Liver (tissue), 9 donors: Measurements from ENCODE around the gene PKMYT1. TPM values are rescaled to one million over a fixed set of nuclear protein-coding genes. Genes with fewer than 3 reads are reported as not detected.

Source experiments
- DNase-seq: peaks from one replicate; pipeline ENCODE4 v3.0.0-alpha.2; 2017; ENCODE audit warnings: low spot score
- H3K27ac ChIP-seq, 2 donors: one replicate each; pipeline ENCODE4 v1.7.0; 2013; ENCODE audit warnings: inconsistent platforms in 2 of 2, low read length in 2 of 2, control low read depth in 1 of 2, low read depth in 1 of 2, mild to moderate bottlenecking in 1 of 2
- H3K27me3 ChIP-seq, 4 donors: one replicate each; pipeline versions ENCODE4 v1.6.1 to v1.7.0; 2013; ENCODE audit warnings: low read length in 3 of 4, inconsistent platforms in 1 of 4, mild to moderate bottlenecking in 1 of 4, moderate library complexity in 1 of 4; ENCODE audit not compliant: control insufficient read depth in 4 of 4, insufficient read depth in 4 of 4
- H3K36me3 ChIP-seq, 4 donors: one replicate each; pipeline versions ENCODE4 v1.6.1 to v1.7.0; 2013; ENCODE audit warnings: low read length in 3 of 4, mild to moderate bottlenecking in 3 of 4, low read depth in 1 of 4, moderate library complexity in 1 of 4; ENCODE audit not compliant: control insufficient read depth in 4 of 4, insufficient read depth in 3 of 4
- H3K4me1 ChIP-seq, 4 donors: one replicate each; pipeline versions ENCODE4 v1.6.1 to v1.7.0; 2013; ENCODE audit warnings: low read length in 3 of 4, mild to moderate bottlenecking in 3 of 4, moderate library complexity in 1 of 4; ENCODE audit not compliant: control insufficient read depth in 4 of 4, insufficient read depth in 4 of 4
- H3K4me3 ChIP-seq, 3 donors: one replicate each; pipeline versions ENCODE4 v1.6.1 to v1.7.0; 2013; ENCODE audit warnings: low read length in 3 of 3, control low read depth in 1 of 3, low read depth in 1 of 3, mild to moderate bottlenecking in 1 of 3
- H3K9ac ChIP-seq, 2 donors: one replicate each; pipeline ENCODE4 v1.7.0; 2013; ENCODE audit warnings: low read length in 2 of 2, mild to moderate bottlenecking in 2 of 2, moderate library complexity in 2 of 2, control low read depth in 1 of 2, low read depth in 1 of 2
- H3K9me3 ChIP-seq, 4 donors: one replicate each; pipeline versions ENCODE4 v1.6.1 to v1.7.0; 2013; ENCODE audit warnings: low read length in 3 of 4; ENCODE audit not compliant: control insufficient read depth in 4 of 4
- CTCF ChIP-seq: fragments of 150-350 bp; IDR thresholded peaks from 2 replicates; pipeline ENCODE4 v1.5.1; 2017; ENCODE audit warnings: improper control_type of control experiment, low read depth, low read length; ENCODE audit not compliant: missing input control
- EGR1 ChIP-seq, 2 donors: IDR thresholded peaks; 2 replicates each; pipeline ENCODE4 v1.6.1; 2016 to 2018; ENCODE audit warnings: antibody characterized with exemption in 2 of 2, low read depth in 2 of 2
- FOXA1 ChIP-seq: IDR thresholded peaks from 2 replicates; pipeline ENCODE4 v1.6.1; 2016; ENCODE audit warnings: antibody characterized with exemption
- FOXA2 ChIP-seq: IDR thresholded peaks from 2 replicates; pipeline ENCODE4 v1.6.1; 2016; ENCODE audit warnings: antibody characterized with exemption
- GABPA ChIP-seq, 2 donors: IDR thresholded peaks in 1 of 2; conservative IDR thresholded peaks in 1 of 2; 2 replicates each; pipeline ENCODE4 v1.6.1; 2016; ENCODE audit warnings: antibody characterized with exemption in 2 of 2, mild to moderate bottlenecking in 1 of 2, moderate library complexity in 1 of 2
- HNF4A ChIP-seq, 2 donors: conservative IDR thresholded peaks; 2 replicates each; pipeline ENCODE4 v1.6.1; 2016; ENCODE audit warnings: antibody characterized with exemption in 2 of 2, mild to moderate bottlenecking in 2 of 2
- HNF4G ChIP-seq: IDR thresholded peaks from 2 replicates; pipeline ENCODE4 v1.6.1; 2016; ENCODE audit warnings: antibody characterized with exemption
- JUND ChIP-seq, 2 donors: IDR thresholded peaks; 2 replicates each; pipeline ENCODE4 v1.6.1; 2016; ENCODE audit warnings: antibody characterized with exemption in 2 of 2
- RXRA ChIP-seq, 2 donors: IDR thresholded peaks; 2 replicates each; pipeline ENCODE4 v1.6.1; 2017 to 2018; ENCODE audit warnings: antibody characterized with exemption in 2 of 2, mild to moderate bottlenecking in 1 of 2
- TAF1 ChIP-seq: conservative IDR thresholded peaks from 2 replicates; pipeline ENCODE4 v1.6.1; 2016; ENCODE audit warnings: antibody characterized with exemption, mild to moderate bottlenecking
- YY1 ChIP-seq: IDR thresholded peaks from 2 replicates; pipeline ENCODE4 v1.6.1; 2016; ENCODE audit warnings: antibody characterized with exemption, mild to moderate bottlenecking
- ZBTB33 ChIP-seq: IDR thresholded peaks from 2 replicates; pipeline ENCODE4 v1.6.1; 2016; ENCODE audit warnings: antibody characterized with exemption
- WGBS: extraction: QIAGEN DNeasy Blood & Tissue Kit; methylation state at CpG from one replicate; pipeline ENCODE4 v1.1.7; 2013; 5-methylcytosine and 5-hydroxymethylcytosine counted together
- polyA plus RNA-seq, 2 donors: library from polyadenylated mRNA; stranded (reverse) in 1 of 2; unstranded in 1 of 2; fragments of 200-250 nt in 1 of 2; fragments of >200 nt in 1 of 2; fragmentation: Nextera tagmentation in 1 of 2; extraction: Ambion mirVana in 1 of 2; gene quantifications; one replicate each; pipeline versions ENCODE4 v1.2.1 to v1.2.3, GENCODE V29; 2013 to 2015
- total RNA-seq, 2 donors: library from RNA; depleted of rRNA; stranded (reverse); fragments of >200 nt; gene quantifications; one replicate each; pipeline ENCODE4 v1.2.3, GENCODE V29; 2014
- TF ChIP-seq, protein P1 (sequence below): IDR thresholded peaks from 2 replicates; pipeline ENCODE4 v1.6.1; 2016; ENCODE audit warnings: antibody characterized with exemption, mild to moderate bottlenecking
- TF ChIP-seq, protein P2 (sequence below): IDR thresholded peaks from 2 replicates; pipeline ENCODE4 v1.6.1; 2016; ENCODE audit warnings: antibody characterized with exemption
- TF ChIP-seq, protein P3 (sequence below): IDR thresholded peaks from 2 replicates; pipeline ENCODE4 v1.6.1; 2016; ENCODE audit warnings: antibody characterized with exemption
- donor health status: healthy.
- donor health status: healthy.
- donor health status: healthy.
- donor health status: healthy.
- donor health status: healthy.

The PKMYT1 gene
- total and polyA plus RNA-seq, 4 donors: 0.50 to 15.8 (median 2.6) TPM

DNA sequence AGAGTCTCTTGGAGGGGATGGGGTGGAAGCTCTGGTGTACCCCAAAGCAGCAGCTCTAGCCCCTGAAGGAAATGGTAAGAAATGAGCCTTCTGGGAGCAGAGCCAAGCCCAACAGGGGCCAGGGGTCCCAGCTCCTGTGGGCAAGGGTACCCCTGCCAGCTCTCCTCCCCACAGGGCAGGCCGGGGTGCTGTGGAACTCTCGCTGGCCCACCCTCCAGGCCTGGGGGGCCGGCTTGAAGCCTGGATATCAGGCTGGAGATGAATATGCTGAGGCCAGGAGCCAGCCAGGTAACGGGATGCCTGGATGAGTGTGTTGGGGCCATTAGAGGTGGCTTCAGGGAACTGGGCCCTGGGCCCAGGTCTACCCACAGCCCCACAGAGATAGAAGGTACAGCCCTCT lies 20.3 kb upstream of the PKMYT1 start:
- DNase-seq: no peak
- no peak overlapping the region for H3K27ac ChIP-seq
- 92% methylated on average over 4 of the region's 4 CpGs for WGBS
- no peaks in the 10 kb centered on the region for H3K27me3 ChIP-seq
- H3K36me3 ChIP-seq: no peaks in the 10 kb centered on the region
- no peak overlapping the region for H3K4me3 ChIP-seq
- no peak overlapping the region for H3K9ac ChIP-seq
- H3K4me1 ChIP-seq: peaks cover 0 to 2% (median 0%) of the 10 kb centered on the region in 4 donors
- H3K9me3 ChIP-seq: no peaks in the 10 kb centered on the region
- TF ChIP-seq JUND (IDR thresholded peaks at IDR 0.05): no peak
- TF ChIP-seq, protein P1, sequence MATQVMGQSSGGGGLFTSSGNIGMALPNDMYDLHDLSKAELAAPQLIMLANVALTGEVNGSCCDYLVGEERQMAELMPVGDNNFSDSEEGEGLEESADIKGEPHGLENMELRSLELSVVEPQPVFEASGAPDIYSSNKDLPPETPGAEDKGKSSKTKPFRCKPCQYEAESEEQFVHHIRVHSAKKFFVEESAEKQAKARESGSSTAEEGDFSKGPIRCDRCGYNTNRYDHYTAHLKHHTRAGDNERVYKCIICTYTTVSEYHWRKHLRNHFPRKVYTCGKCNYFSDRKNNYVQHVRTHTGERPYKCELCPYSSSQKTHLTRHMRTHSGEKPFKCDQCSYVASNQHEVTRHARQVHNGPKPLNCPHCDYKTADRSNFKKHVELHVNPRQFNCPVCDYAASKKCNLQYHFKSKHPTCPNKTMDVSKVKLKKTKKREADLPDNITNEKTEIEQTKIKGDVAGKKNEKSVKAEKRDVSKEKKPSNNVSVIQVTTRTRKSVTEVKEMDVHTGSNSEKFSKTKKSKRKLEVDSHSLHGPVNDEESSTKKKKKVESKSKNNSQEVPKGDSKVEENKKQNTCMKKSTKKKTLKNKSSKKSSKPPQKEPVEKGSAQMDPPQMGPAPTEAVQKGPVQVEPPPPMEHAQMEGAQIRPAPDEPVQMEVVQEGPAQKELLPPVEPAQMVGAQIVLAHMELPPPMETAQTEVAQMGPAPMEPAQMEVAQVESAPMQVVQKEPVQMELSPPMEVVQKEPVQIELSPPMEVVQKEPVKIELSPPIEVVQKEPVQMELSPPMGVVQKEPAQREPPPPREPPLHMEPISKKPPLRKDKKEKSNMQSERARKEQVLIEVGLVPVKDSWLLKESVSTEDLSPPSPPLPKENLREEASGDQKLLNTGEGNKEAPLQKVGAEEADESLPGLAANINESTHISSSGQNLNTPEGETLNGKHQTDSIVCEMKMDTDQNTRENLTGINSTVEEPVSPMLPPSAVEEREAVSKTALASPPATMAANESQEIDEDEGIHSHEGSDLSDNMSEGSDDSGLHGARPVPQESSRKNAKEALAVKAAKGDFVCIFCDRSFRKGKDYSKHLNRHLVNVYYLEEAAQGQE: no peak
- no peak for TF ChIP-seq EGR1 (IDR thresholded peaks at IDR 0.05; ENCODE audit: low read depth in 2 of 2)
- TF ChIP-seq HNF4G: no peak
- TF ChIP-seq ZBTB33: no peak
- TF ChIP-seq YY1: no peak
- TF ChIP-seq, protein P2, sequence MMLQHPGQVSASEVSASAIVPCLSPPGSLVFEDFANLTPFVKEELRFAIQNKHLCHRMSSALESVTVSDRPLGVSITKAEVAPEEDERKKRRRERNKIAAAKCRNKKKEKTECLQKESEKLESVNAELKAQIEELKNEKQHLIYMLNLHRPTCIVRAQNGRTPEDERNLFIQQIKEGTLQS: no peak
- no peak for TF ChIP-seq FOXA2
- no peak for TF ChIP-seq RXRA (IDR thresholded peaks at IDR 0.05)
- TF ChIP-seq TAF1: no peak
- TF ChIP-seq, protein P3, sequence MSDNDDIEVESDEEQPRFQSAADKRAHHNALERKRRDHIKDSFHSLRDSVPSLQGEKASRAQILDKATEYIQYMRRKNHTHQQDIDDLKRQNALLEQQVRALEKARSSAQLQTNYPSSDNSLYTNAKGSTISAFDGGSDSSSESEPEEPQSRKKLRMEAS: no peak
- TF ChIP-seq HNF4A (conservative IDR thresholded peaks at IDR 0.05): no peak

- no peaks in the 10 kb centered on the region for H3K27me3 ChIP-seq
- H3K9ac ChIP-seq: no peak overlapping the region
- WGBS: 88% methylated on average over 6 of the region's 6 CpGs
- H3K4me3 ChIP-seq: no peak overlapping the region
- TF ChIP-seq YY1 (no peak), HNF4A (conservative IDR thresholded peaks at IDR 0.05) (no peak), JUND (IDR thresholded peaks at IDR 0.05) (no peak), FOXA2 (no peak), GABPA (IDR thresholded peaks at IDR 0.05 in 1 of 2, conservative IDR thresholded peaks at IDR 0.05 in 1 of 2) (no peak), EGR1 (IDR thresholded peaks at IDR 0.05; ENCODE audit: low read depth in 2 of 2) (no peak), FOXA1 (no peak), HNF4G (no peak), CTCF (no peak), ZBTB33 (no peak)
- TF ChIP-seq, protein P2: no peak
- TF ChIP-seq, protein P1: no peak
- TF ChIP-seq, protein P3: no peak
- H3K36me3 ChIP-seq: no peaks in the 10 kb centered on the region
- no peak overlapping the region for H3K27ac ChIP-seq
- no peaks in the 10 kb centered on the region for H3K9me3 ChIP-seq
- DNase-seq: no peak
- peaks cover 0 to 2% (median 0%) of the 10 kb centered on the region in 4 donors for H3K4me1 ChIP-seq
Observed at GRCh38 chr16:2999929-3000328, 19.7 kb upstream of the PKMYT1 start.
